ENCODE measurements around the gene LRRN1.

Gene LRRN1

DNA sequence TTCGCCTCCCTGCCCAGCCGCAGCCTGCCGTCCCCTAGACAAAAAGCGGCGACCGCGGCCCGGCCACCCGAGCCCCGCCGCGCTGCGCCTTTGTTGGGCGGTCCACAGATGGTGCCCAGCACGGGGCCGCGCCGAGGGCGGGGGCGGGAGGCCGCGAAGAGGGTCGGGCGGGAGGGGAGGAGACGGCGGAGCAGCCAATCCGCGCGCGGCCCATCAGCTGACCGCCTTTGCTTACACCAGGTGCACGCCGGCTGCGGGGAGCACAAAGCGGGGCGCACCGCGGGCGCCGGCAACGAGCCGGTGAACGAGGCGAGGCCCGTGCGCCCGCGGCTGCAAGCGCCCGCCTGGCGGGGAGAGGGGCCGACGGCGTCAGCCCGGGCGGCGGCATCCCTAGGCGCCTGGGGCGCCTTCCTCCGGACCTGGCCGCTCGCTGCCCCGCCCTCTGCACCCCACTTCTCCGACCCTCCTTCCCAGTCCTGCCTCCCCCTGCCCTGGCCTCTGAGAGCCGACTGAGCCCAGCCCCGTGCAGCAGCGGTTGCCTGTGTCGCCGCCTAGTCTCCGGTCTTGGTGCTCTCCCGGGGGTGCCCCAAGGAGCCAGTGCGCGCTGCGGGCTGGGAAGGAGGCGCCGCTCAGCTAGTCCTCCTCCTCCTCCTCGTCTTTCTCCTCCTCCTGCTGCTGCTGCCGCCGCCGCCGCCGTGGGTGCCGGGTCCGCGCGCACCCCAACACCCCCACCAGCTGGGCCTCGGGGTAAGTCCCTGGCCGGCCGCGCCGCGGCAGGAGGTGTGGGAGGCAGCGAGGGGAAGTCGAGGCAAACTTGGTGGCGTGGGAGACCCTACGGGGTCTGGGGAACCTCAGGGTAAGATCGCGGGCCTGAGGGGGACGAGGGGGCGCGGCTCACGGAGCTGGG, at the start of gene LRRN1:
LRRN1 (plus strand) TSS at position 259 of the 907 bp plus-strand sequence. CDS start 45,211 bp downstream, outside the sequence.
- H3K4me1 Mint-ChIP-seq (ENCODE audit: low read depth): peaks cover 20% of the 10 kb centered on the region
- no peaks in the 10 kb centered on the region for H3K9me3 Mint-ChIP-seq
- peaks cover 43% of the 10 kb centered on the region for H3K27me3 Mint-ChIP-seq
- H3K36me3 Mint-ChIP-seq (ENCODE audit: low read depth): no peaks in the 10 kb centered on the region
- peak within 1 kb of the TSS; percentile 83 for H3K4me3 Mint-ChIP-seq
- peak within 1 kb of the TSS; percentile 70 for H3K27ac Mint-ChIP-seq

DNA sequence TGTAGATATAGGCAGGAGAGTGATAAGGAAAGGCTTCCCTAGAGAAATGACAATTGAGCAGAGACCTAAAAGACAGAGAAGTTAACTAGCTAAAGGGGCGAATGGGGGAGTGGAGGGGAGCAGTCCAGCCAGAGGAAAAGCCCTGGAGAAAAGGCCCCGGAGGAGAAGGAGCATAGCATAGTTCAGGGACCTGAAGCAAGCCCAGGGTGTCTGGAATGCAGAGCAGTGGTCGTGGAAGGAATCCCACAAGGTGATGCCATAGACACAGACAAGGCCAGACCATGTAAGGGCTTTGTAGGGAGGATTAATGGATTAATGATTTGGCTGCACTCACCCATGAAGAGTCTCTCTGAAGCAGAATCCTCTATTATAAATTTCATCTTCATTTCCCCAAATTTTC, 45.8 kb upstream of the LRRN1 start:
- H3K9me3 Mint-ChIP-seq: no peaks in the 10 kb centered on the region
- no peak overlapping the region for H3K4me3 Mint-ChIP-seq
- H3K27me3 Mint-ChIP-seq: no peaks in the 10 kb centered on the region

DNA sequence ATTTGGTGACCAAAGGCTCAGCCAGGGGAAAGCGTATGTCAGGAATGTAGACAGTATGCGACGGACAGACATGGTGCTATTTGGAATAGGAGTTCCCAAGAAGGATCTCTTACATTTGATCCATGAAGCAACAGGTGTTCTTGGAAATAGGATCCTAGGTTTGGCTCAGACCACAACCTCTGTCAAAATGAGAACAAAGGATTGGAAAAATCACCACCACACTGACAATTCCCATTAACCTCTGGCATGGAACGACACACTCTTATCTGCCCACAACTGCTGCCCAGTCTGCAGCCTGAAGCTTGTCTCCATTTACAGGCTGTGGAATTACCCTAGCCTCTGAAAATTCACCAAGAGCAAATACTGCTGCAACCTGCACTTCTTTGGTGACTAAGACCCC, 33.6 kb upstream of the LRRN1 start:
- Mint-ChIP-seq H3K27ac (no peak overlapping the region), H3K27me3 (no peaks in the 10 kb centered on the region), H3K36me3 (ENCODE audit: low read depth) (no peaks in the 10 kb centered on the region), H3K4me3 (no peak overlapping the region), H3K9me3 (no peaks in the 10 kb centered on the region), H3K4me1 (ENCODE audit: low read depth) (no peaks in the 10 kb centered on the region)

More for the DNA sequence above, 45.8 kb upstream of the LRRN1 start:
- Mint-ChIP-seq H3K4me1 (ENCODE audit: low read depth) (no peaks in the 10 kb centered on the region), H3K27ac (no peak overlapping the region), H3K36me3 (ENCODE audit: low read depth) (no peaks in the 10 kb centered on the region)

DNA sequence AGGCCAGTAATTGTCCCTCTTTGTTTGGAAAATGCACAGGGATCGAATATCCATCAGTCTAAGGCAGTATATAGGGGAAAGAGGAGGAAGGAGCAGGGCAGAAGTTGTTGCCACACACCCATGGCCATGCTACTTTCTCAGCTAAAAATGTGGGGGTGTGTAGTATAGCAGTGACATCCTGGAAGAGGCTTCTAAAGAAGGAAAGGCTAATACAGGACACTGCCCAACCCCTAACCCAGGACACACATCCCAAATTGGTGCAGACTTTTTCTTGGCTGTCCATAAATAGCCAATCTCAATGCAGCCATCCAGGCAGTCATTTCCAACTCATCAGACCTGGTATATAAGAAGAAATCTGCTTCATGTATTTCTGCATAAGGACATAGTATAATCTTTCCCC, 33.1 kb upstream of the LRRN1 start:
- Mint-ChIP-seq H3K27me3 (no peaks in the 10 kb centered on the region), H3K9me3 (no peaks in the 10 kb centered on the region), H3K36me3 (ENCODE audit: low read depth) (no peaks in the 10 kb centered on the region), H3K27ac (no peak overlapping the region), H3K4me3 (no peak overlapping the region), H3K4me1 (ENCODE audit: low read depth) (no peaks in the 10 kb centered on the region)

DNA sequence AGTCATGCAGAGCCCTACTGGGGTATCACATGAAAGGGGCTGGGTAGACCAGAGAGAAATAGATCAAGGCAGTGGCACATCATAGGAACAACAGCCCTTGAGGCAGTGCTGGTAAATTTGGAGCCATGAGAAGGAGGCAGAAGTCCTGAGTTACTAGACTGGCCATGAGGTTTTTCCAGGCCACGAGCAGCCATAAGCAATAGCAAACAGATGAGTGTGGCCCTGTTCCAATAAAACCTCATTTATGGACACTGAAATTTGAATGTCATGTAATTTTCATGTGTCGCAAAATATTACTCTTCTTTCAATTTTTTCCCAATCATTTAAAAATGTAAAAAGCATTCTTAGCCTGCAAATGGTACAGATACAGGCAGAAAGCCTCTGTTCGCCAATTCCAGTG, 28.1 kb upstream of the LRRN1 start:
- H3K27ac Mint-ChIP-seq: no peak overlapping the region
- no peaks in the 10 kb centered on the region for H3K4me1 Mint-ChIP-seq (ENCODE audit: low read depth)
- H3K4me3 Mint-ChIP-seq: no peak overlapping the region
- H3K36me3 Mint-ChIP-seq (ENCODE audit: low read depth): no peaks in the 10 kb centered on the region
- no peaks in the 10 kb centered on the region for H3K27me3 Mint-ChIP-seq
- H3K9me3 Mint-ChIP-seq: peaks cover 6% of the 10 kb centered on the region

DNA sequence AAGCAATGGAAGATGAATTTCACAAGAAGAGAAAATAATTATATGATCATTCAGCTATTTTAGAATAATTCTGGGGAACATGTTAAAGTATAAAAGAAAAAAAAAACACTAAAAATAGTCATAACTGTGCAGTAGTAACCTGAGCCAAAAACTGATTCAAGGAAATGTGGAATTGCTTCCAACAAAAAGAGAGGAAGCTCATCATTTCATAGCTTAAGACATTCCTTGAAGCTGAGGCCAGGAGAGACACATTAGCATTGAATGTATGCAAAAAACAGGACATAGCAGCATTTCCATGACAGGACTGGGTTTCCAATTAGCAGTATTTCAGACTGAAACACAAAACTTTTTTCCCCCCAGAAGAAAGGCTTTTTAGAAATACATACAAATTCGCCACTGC, 27.7 kb upstream of the LRRN1 start:
- Mint-ChIP-seq H3K36me3 (ENCODE audit: low read depth) (no peaks in the 10 kb centered on the region), H3K9me3 (peaks cover 6% of the 10 kb centered on the region), H3K4me1 (ENCODE audit: low read depth) (no peaks in the 10 kb centered on the region), H3K27me3 (no peaks in the 10 kb centered on the region), H3K27ac (no peak overlapping the region), H3K4me3 (no peak overlapping the region)

DNA sequence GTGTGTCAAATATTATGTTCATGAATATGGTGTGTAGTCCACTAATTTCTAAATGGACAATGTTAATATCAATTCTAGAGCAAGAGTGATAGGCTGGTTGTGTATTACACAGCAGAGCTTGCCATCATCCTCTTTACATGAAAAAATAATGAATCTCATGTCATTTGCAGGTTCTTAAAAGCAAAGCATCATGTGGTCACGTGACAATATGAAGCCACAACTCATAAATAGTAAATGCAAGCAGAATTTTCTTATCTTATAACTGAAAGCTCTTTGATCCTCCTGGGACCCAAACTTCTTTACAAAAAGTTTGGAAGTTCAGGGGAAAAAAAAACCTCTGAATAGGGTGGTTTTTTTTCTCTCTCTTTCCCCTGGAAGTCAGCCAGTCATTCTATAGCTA, 26.9 kb upstream of the LRRN1 start:
- no peak overlapping the region for H3K4me3 Mint-ChIP-seq
- H3K27ac Mint-ChIP-seq: no peak overlapping the region
- no peaks in the 10 kb centered on the region for H3K36me3 Mint-ChIP-seq (ENCODE audit: low read depth)
- H3K9me3 Mint-ChIP-seq: peaks cover 6% of the 10 kb centered on the region
- H3K4me1 Mint-ChIP-seq (ENCODE audit: low read depth): no peaks in the 10 kb centered on the region
- no peaks in the 10 kb centered on the region for H3K27me3 Mint-ChIP-seq

DNA sequence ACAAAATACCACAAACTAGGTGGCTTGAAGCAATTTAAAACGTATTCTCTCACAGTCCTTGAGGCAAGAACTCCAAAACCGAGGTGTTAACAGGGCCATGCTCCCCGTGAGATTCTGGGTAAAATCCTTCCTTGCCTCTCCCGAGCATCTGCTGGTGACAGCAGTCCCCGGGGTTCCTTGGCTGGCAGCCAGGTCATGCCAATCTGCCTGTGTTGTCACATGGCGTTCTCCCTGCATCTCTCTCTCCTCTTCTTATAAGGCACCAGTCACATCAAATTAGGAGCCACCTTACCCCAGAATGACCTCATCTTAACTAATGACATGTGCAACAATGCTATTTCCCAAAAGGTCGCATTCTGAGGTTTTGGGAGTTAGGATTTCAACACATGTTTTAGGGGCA, 26.3 kb upstream of the LRRN1 start:
- Mint-ChIP-seq H3K9me3 (peaks cover 6% of the 10 kb centered on the region), H3K4me1 (ENCODE audit: low read depth) (no peaks in the 10 kb centered on the region), H3K27me3 (no peaks in the 10 kb centered on the region), H3K36me3 (ENCODE audit: low read depth) (no peaks in the 10 kb centered on the region), H3K27ac (no peak overlapping the region), H3K4me3 (no peak overlapping the region)

DNA sequence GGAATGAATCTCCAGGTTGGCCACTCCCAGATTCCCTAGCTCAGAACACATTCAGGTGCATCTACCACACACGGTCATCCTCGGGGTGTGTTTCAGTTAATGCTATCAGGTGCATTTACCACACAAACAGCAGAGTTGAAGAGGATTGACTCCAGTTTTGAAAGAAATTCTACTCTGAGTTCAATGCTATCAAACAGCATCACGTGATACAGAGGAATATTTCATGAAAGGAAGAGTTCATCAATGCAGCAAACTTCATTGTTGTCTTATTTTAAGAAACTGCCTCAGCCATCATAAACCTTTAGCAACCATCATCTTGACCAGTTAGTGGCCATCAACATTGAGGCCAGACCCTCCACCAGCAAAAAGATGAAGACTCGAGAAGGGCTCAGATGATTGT, 22.6 kb upstream of the LRRN1 start:
- no peak overlapping the region for H3K4me3 Mint-ChIP-seq
- no peaks in the 10 kb centered on the region for H3K27me3 Mint-ChIP-seq
- peaks cover 6% of the 10 kb centered on the region for H3K9me3 Mint-ChIP-seq
- no peak overlapping the region for H3K27ac Mint-ChIP-seq
- no peaks in the 10 kb centered on the region for H3K4me1 Mint-ChIP-seq (ENCODE audit: low read depth)
- no peaks in the 10 kb centered on the region for H3K36me3 Mint-ChIP-seq (ENCODE audit: low read depth)

DNA sequence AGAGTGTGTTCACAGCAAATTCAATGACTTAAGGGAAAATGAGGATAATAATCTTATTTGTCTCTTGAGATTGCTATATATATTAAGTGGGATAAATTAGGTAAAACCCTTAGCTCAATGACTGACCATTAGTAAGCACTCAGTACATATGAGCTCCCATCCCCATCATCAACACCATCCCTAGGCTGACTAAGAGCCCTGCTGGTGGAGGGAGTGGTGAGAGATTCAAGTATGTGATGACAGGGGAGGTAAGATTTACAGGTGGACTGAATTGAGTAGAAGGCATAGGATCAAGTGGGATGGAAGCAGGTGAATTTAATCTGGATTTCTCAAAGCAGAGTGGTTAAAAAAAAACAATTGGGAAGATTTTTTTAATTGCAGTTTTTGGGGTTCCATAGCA, 21.0 kb upstream of the LRRN1 start:
- Mint-ChIP-seq H3K27me3 (no peaks in the 10 kb centered on the region), H3K9me3 (peaks cover 6% of the 10 kb centered on the region), H3K4me3 (no peak overlapping the region), H3K4me1 (ENCODE audit: low read depth) (no peaks in the 10 kb centered on the region), H3K27ac (no peak overlapping the region), H3K36me3 (ENCODE audit: low read depth) (no peaks in the 10 kb centered on the region)

DNA sequence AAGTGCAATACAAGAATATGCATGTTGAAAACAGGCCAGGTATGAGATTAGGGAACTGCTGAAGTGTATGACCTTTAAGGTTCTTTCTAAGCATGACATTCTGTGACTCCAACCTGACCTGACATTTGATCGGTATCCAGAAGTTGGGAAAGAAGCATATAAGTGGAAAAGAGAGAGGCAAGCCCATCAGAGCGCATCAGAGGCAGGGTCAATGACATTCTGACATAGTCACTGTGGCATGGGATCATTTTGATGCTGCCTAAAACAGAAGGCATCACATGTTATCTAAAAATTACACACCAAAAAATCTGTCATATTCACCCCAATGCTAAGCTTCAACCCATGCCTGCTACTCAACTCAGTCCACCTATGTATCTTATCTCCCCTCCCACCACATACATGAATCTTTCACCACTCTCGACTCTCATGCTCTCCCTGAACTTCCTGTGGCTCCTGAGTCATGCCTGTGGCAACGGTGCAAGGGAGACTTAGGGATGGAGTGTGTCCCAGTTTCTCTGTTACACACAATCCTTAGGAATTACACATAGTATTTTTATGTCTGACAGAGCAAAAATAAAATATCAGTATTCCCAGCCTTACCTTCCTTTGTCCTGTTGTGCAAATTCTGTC, 20.5 kb upstream of the LRRN1 start:
- no peak overlapping the region for H3K27ac Mint-ChIP-seq
- no peaks in the 10 kb centered on the region for H3K36me3 Mint-ChIP-seq (ENCODE audit: low read depth)
- no peaks in the 10 kb centered on the region for H3K4me1 Mint-ChIP-seq (ENCODE audit: low read depth)
- peaks cover 6% of the 10 kb centered on the region for H3K9me3 Mint-ChIP-seq
- no peak overlapping the region for H3K4me3 Mint-ChIP-seq
- no peaks in the 10 kb centered on the region for H3K27me3 Mint-ChIP-seq

DNA sequence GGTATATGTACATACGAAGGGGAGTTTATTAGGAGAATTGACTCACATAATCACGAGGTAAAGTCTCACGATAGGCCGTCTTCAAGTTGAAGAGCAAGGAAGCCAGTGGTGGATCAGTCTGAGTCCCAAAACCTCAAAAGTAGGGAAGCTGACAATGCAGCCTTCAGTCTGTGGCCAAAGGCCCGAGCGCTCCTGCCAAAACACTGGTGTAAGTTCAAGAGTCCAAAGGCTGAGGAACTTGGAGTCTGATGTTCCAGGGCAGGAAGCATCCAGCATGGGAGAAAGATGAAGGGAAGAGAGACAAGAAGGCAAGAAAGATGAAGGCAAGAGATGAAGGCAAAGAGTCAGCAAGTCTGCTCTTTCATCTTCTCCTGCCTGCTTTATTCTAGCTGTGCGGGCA, 16.8 kb upstream of the LRRN1 start:
- Mint-ChIP-seq H3K4me3 (no peak overlapping the region), H3K36me3 (ENCODE audit: low read depth) (no peaks in the 10 kb centered on the region), H3K27ac (no peak overlapping the region), H3K27me3 (no peaks in the 10 kb centered on the region), H3K4me1 (ENCODE audit: low read depth) (no peaks in the 10 kb centered on the region), H3K9me3 (no peaks in the 10 kb centered on the region)

DNA sequence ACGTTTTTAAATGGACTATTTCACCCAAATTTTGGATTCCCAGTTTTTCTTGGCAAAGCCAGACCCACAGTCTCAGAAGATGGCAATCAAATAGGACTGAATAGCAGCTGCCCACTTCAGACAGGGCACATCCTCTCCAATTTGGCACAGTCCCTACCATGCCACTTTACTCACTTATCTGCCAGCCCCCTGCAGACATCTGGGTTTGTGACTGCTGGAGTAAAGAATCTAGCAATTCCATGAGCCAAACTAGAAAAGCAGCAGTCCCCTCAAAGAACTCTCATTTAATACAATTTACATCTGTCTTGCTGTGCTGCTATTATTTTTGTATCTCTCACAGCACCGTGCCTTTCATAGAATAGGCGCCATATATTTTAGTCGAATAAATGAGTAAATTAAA, 16.0 kb upstream of the LRRN1 start:
- no peaks in the 10 kb centered on the region for H3K36me3 Mint-ChIP-seq (ENCODE audit: low read depth)
- H3K4me1 Mint-ChIP-seq (ENCODE audit: low read depth): no peaks in the 10 kb centered on the region
- no peaks in the 10 kb centered on the region for H3K9me3 Mint-ChIP-seq
- H3K27ac Mint-ChIP-seq: no peak overlapping the region
- no peak overlapping the region for H3K4me3 Mint-ChIP-seq
- H3K27me3 Mint-ChIP-seq: no peaks in the 10 kb centered on the region

DNA sequence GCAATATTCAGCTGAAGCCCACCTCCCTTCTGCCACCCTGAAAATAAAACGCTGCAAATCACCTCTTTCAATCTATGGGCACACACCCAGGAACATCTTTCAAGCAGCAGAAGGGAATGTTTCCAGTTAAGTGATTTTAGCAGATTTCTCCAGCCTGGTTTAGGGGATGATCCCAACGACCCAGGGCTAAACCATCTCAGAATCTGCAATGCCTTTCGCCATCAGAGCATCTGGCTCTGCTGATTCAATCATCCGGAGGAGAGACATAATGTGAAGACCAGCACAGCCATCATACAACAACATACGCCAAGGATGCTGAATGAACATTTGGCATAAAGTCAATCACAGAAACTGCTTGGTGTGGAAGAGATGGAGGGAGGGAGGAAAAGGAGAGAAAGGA, 15.5 kb upstream of the LRRN1 start:
- Mint-ChIP-seq H3K36me3 (ENCODE audit: low read depth) (no peaks in the 10 kb centered on the region), H3K27me3 (no peaks in the 10 kb centered on the region), H3K9me3 (no peaks in the 10 kb centered on the region), H3K27ac (no peak overlapping the region), H3K4me3 (no peak overlapping the region), H3K4me1 (ENCODE audit: low read depth) (no peaks in the 10 kb centered on the region)

DNA sequence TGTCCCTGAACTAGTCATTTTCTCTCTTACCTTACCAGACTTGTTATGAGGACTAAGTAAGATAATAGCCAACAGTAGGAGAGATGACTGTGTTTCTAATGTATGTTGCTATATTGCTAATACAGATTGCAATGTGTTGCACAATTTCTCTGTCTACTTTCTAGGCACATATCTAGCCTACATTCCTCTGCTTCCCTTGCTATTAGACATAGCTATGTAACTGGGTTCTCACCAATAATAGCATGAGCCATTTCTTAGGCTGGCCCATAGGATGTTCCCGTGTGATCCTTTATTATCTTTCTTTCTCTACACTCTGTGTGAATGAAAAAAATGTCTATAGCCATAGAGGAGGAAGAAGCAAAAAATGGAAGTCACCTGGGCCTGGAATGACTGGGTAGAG, 6.8 kb upstream of the LRRN1 start:
- no peaks in the 10 kb centered on the region for H3K9me3 Mint-ChIP-seq
- no peaks in the 10 kb centered on the region for H3K4me1 Mint-ChIP-seq (ENCODE audit: low read depth)
- H3K27me3 Mint-ChIP-seq: peaks cover 11% of the 10 kb centered on the region
- H3K36me3 Mint-ChIP-seq (ENCODE audit: low read depth): no peaks in the 10 kb centered on the region
- H3K27ac Mint-ChIP-seq: no peak overlapping the region
- no peak overlapping the region for H3K4me3 Mint-ChIP-seq

All from stimulated activated naive CD8-positive, alpha-beta T cell treated with anti-CD3 and anti-CD28 coated beads, Interleukin-15, Interleukin-2, amounts not matched to agents 100 ng/mL and 50 ng/mL, for 24 hours (primary cell).